GM18858 (cell line): ENCODE data around the gene ACTL10.

Experiments
- ATAC-seq: cut with Tn5 transposase; IDR thresholded peaks from one replicate; pipeline ENCODE4 v1.9.1; 2021; ENCODE audit not compliant: unreplicated experiment

The ACTL10 gene

DNA sequence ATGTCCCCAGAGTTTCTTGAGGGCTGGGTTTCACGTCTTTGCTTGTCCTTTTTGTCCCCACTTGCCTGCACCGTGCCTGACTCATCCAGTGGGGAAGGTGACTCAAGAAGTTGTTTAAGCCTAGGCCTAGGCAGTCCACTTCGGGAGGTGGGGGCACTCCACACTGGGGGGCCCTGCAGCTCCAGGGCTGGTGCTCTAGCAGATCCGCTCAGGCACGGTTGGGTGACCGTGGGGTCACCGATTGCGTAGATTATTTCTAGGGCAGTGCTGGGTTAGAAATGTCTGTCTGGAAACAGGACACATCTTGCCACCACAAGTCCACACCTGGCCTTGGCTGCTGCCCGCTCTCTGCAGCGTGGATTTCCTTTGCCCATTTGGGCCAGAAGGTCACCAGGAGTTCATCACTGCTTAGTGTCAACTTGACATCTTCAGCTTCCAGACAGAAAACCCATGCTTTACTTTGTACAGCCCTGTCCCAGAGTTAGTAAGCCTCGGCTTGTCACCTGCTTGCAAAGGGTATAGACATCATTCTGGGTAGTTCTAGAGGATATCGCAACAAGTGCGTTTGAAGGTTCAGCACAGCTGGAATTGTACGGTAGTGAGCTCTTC is 18.2 kb upstream of the ACTL10 start:
- no peak for ATAC-seq

DNA sequence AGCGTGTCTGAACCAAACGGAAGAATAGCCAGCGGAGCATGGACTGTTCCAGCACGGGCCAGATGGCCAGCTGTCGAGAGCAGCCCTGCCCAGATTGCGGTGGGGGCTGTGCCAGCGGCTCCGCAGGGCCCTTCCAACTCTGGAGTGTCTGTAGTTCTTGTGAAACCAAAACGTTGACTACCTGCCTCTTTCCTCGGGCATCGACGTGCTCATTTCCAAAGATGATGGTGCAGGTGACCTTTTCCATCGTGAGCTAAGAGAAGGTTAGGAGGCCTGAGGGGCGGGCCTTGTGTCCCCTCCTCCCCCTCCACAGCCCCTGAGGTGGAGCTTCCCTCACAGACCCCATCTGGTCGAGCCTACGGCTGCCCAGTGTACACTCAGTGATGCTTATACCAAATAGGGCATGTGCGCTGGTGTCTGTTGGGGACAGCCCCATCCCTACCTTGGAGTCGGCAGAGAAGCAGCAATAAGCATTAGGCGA is 17.5 kb upstream of the ACTL10 start:
- no peak for ATAC-seq

DNA sequence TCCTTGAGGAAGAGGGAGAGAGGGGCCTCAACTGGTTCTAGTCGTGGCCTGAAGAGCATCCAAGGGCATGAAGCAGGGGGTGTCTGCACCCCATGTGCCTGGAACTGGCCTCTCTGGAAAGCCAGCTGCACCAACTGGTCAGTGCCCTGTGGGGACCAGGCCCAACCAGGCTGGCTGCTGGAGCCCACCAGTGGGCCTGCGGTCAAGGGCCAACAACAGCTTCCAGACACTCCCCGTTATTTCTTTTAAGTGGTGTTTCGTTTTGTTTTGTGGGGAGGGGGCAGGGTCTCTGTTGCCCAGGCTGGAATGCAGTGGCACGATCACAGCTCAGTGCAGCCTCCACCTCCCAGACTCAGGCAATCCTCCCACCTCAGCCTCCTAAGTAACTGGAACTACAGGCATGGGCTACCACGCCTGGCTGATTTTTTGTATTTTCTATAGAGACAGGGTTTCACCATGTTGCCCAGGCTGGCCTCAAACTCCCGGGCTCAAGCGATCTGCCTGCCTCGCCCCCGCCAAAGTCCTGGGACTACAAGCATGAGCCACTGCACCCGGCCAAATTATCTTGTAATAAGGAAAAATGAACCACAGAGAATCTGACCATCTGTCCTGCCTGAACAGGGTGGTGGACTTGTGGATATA is 16.5 kb upstream of the ACTL10 start:
- ATAC-seq: no peak

DNA sequence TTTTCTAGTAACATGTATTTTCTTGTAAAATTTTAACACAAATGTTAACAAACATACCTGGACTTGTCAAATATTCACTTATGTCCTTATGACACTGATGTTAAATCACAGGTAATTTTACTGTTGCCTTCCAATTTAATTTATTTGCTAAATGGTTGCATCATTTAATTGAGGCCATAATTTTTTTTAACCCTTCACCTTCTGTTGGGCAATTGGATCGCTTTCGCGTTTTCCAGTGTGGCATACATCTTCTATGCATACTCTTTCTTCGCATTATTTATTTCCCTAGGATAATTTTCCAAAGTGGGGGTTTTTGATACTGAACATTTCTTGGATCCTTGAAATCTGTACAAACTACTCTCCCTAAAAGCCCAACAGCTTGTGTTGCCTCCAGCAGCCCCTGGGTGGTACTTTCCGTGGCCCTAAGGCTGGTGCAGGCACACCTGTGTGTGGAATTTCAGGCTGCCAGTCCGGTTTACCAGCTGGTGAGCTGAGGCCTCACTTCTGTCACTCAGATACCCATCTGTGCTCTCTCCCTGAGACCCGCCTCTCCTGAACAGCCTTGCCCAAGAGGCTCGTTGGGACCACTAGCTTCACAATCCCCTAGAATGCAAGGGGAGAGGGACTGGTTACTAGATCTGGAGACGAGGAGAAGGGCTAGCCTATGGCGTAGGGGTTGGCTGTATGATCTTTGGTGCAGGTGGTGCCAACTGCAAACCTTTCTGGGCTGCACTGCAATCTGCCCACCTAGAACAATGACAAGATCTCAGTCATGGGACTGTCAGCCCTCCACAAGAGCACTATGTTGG is 15.8 kb upstream of the ACTL10 start:
- no peak for ATAC-seq

DNA sequence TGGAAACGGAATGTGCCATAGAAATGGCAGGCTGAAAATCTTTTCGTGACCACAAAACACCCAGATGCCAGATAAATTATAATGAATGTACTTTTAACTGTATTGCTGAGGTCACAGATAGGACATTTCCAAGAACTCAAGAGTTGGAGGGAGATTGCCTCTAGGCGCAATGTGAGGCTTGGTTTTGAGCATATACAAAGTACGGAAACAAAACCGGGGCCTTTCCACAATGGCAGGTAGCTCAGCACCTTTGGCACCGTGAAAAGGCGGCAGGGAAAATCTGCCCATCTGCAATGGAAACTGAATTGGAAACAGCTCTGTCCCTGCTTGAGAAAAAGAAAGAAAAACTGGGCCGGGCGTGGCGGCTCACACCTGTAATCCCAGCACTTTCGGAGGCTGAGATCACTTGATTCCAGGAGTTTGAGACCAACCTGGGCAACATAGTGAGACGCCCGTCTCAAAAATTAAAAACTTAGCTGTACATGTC is 15.1 kb upstream of the ACTL10 start:
- ATAC-seq: no peak

DNA sequence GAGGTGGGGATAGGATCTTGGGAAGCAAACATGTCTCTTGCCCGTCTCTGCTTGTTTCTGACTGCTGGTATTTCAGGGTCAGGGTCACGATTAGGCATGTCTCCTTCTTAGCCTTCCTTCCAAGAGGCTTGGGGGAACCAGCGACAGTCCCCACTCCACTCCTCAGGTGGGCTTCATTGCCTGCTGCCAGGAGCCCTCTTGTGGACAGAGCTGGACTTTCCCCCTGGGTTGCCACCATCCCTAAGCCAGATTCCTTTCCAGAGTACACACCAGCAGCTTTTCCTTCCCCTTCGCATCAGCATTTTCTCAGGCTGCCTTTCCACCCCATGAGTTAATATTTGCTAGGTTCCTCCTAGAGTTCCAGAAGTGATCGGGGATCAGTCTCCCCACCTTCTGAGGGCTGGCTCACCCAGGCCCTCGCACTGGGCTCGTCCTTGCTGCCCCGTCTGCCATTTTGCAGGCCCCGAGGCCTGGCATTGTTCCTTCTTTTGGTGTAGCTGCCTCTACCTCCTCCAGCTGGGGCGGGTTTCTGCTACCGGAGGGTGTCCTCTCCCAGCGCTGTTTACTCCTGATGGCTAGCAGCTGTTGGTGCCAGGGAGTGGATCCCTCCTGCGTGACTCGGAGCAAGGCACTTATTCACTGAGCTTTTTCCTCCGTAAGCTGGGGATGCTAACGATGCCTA is 13.4 kb upstream of the ACTL10 start:
- no peak for ATAC-seq

DNA sequence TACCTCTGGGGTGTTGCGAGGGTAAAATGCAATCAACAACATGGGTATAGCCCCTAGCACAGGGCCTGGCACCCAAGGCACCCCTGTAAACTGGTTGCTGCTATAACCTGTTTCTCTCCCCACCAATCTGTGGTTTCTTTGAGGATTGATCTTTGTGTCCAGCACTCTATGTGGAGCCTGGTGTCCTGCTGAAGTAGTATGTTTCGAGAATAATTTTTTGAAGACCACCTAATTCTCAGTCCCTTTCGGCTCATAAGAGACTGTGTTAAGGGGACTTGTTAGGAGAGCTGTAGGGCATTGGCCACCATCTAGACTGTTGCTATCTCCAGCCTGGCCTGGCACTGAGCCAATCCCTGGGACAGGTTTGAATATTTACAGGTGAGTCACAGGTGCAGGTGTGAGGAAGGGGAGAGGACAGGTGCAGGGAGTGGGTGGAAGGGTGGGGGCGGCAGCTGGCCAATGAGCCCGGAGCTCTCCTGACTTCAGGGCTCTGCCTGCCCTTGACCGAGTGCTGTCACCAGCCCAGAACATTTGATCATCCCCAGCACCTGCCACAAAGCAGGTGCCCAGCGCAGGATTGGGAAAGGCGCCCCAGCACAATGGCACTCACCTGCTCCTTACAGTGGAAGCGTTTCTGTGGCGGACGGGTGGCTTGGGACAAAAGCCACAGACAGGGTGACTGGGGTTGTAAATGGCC is 12.7 kb upstream of the ACTL10 start:
- no peak for ATAC-seq

DNA sequence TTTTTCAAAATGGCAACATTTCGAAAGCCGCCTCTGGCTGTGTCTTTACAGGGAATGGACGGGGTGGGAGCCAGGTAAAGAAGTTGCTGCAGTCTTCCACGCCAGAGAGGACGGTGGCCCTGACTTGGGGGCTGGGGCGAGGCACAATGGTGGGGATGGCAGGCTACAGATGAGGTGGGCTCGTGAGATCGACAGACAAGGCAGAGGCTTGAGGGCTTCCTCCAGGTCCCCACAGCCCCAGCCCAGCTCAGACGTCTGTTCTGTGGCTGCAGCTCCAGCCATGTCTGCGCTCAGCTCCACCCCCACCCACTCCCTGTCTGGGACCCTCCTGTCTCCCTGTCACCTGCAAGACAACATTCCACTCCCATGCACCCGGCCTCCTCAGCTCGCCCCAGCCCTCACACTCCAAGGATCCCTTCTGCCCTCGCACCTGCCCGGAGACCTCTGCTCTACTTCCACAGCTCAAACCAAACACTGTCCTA is 12.0 kb upstream of the ACTL10 start:
- no peak for ATAC-seq

DNA sequence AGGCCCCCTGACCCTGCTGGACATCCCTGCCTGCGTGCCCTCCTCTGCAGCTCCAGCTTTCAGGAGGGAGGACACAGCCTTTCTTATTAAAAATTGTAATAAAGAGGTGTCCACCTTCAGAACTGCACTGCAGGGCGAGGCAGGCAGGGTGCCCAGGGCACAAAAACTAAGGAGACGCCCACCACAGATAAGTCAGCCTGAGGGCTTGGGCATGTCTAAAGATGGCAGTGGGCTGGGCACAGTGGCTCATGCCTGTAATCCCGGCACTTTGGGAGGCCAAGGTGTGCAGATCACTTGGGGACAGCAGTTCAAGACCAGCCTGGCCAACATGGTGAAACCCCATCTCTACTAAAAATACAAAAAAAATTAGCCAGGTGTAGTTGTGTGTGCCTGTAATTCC is 11.6 kb upstream of the ACTL10 start:
- ATAC-seq: no peak

DNA sequence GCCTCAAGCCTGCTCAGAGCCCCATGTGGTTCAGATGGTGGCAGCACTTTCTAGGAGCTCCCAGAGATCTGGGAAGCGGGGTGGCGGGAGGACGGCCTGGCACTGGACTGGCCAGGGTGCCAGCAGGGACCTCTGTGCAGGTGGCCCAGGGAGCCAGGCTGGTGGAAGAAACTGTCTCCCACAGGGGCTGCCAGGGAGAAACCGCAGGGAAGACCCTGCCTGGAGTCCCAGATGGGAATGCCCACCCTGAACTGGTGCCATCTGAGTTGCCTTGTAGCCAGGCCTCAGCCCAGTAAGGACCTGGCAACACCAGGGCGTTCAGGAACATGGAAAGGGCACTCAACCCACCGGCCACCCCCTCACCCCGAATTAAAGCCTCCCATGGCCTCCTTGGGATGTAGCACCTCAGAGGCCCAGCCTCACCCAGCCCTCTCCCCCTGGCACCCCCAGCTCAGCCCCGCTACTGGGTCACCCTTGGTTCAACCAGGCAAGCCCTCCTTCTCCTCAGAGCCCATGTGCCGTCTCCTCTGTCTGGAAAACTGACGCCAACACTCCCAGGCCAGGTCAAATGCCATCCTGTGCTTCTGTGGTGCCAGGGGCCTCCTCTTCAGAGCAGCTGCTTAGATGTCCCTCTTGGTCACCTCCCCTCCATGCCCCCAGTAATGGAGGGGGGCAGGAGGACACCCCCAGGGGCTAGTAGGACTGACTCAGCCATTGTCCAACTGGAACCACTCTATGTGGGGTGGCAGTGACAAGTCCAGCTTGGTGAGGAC is 10.5 kb upstream of the ACTL10 start:
- ATAC-seq: no peak

DNA sequence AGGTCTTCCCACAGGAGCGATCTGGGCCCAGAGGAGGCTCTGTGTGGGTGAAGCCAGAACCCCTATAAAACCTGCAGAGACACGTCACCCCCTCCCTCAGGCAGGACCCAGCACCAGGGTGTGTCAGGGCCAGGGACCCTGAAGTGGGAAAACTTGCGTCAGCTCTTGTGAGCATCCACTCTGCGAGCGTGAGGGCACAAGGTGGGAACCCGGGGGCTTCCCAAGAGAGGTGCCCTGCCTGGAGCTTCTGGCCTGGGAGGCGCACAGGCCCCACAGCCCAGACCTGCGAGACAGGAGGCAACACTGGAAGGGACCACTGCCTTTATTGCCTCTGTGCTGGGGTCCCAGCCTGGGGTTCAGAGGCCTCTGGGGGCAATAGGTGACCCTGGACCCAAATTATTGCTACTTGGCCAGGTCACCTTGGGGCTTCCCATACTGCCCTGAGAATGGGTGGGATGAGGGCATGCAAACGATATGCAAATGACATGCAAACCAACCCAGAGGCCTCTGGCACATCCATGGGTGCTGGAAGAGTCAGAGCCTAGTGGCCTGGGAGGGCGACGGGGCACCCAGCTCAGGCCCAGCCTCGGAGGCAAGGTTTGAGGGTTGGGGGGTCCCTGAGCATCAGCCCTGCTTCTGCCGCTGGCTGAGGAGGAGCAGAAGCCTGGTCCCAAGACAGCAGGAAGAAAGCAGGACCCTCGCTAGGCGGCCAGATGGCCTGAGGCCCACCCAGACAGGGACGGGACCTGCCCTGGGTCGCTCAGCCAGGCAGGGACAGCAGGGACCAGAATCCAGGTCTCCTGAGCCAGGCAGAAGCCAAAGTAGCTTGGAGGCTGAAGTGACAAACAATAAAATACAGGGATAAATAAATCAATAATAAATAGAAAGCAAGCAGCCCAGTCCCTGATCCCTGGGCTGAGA is 9.7 kb upstream of the ACTL10 start:
- no peak for ATAC-seq

DNA sequence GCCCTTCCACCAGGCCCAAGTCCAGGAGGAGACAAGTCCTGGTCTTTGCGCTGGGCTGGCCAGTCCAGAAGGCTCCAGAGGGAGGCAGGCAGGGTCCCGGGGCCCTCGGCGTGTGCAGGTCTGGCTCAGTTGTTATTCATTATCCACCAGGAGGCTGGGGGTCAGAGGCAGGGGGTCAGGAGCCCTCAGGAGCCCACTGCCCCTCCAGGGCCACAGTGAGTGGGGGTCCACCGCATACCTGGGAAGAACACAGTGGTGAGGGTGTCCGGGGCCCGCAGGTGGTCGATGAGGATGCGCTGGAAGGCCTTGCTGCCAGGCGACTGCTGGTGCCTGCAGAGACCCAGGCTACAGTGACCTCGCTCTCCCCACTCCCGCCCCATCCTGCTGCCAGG is 9.0 kb upstream of the ACTL10 start:
- no peak for ATAC-seq

DNA sequence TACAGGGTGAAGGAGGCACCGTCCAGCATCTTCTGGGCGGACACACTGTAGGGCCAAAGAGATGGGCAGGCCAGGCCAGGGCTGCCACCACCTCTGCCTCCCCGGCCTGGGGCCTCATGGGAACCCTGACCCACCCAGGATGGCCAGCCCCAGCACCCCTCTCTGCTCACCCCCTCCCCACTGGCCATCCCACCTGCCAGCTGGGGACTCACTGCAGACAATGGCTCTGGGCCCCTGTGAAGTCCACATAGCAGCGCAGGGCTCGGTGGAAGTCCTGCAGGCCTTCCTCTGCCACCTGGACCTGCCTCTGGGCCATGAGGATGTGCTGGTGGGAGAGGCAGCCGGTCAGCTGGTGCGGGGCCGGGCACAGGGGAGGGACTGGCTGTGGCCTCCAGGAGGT is 8.2 kb upstream of the ACTL10 start:
- no peak for ATAC-seq

DNA sequence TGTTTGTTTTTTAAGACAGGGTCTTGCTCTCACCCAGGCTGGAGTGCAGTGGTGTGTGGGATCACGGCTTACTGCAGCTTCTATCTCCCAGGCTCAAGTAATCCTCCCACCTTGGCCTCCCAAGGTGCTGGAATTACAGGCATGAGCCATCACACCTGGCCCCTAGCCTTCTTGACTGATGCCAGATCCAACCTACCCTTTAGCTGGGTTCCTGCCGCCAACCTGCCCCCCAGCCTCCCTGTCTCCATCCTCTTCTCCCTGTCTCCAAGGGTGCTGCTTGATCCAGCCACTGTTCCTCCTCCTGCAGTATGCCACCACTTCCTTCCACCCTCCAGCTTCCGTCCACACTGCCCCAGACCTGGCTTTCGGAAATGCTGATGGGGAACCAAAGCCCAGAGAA is 7.8 kb upstream of the ACTL10 start:
- no peak for ATAC-seq

DNA sequence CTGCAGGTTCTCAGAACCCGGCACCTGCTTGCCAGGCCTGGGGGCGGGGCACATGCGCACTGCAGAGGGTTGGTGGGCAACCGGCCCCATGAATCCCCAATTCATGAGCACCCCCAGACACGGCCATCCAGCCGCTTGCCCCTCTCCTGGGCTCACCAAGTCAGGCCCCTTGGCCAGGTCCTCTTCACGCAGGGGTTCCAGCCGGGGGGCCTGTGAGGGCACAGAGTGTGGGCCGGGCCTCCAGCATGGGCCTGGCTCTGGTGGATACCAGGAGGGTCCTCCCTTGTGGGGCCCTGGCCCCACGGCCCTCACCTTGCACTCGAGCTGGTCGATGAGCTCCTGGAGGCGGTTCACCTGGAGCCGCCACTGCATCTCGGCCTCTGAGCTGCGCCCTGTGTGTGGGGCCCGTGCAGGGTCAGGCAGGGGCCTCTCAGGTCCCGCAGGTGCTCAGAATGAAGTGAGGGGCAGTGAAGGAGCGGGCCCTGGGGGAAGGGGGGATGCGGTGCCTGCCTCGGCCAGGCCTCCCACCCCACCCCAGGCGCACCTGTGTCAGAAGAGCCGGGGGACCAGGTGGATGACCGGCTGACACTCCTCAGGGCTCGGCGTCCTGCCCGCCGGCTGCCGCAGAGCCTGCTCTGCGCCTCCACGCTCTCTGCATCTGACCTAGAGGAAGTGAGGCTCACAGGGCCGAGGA is 7.3 kb upstream of the ACTL10 start:
- ATAC-seq: no peak

DNA sequence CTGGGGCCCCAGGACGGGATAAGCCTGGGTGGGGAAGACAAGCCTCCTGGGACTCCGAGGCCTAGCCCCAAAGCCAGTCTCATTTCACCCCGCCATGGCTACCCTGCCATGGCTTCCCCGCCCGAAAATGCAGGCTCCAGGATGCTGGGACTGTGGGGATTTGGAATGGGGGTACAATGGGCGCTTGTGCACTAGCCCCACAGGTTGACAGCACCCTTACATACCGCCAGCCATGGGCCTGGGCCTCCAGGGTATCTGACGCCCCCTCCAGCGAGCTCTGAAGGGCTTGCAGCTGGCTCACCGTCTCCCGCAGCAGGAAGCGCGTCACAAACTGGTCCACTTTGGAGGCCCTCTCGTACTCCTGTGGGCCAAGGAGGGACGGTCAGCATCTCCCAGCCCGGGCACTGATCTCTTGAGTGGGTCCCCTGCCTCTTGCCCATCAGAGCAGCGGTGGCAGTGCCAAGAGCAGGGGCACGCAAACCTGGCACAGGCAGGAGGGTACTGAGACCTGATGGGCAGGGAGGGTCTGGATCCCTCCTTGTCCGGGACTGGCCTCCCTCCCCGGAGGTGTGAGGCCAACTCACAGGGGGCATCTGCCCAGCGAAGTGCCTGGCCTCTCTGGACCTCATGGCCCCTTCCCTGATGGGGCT is 6.6 kb upstream of the ACTL10 start:
- ATAC-seq: no peak

DNA sequence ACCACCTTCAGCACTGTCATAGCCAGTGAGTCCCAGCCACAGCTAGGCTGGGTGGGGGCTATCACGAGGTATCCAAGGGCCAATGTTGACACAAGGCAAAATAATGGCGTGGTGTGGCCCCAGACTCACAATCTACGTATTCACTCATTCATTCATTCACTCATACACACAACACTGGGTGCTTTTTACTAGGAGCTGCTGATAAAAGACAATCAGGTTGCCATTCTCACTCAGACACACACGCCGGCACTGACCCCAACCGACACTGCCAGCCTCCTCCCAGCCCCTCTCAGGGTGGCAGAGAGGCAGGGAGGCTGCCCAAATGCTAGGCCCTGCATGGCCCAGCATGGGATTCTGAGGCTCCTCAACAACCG is 6.1 kb upstream of the ACTL10 start:
- ATAC-seq: no peak

DNA sequence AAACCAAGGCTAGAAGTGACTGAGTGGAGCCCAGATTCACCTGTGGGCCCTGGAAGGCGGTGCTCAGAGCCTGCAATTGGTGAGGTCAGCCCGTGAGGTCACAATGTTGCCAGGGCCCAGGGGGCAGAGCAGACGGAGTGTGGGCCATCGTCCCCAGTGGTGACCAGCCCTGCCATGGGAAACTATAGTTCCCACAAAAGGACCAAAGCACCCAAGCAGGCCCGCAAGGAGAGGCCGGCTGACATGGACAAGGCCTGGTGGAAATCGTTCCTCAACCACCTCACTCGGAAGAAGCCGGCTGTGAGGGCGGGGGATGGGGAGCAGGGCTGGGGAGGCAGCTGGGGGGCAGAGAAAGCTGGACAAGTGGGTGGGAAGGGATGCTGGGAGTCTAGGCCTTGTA is 4.6 kb upstream of the ACTL10 start, which contains the start of gene C20orf144:
Gene C20orf144, plus strand, starts transcription at position 156 of the 400 bp plus-strand sequence. Its CDS starts 19 bp downstream, at position 175.
- no peak for ATAC-seq
